GM19240 (cell line): ENCODE results near the gene ZNF160.
"Not testable (repeated sequence)": the region's sequence is repeated elsewhere in the genome, so short reads cannot be mapped to it uniquely, and the experiment has no call there.

Experiments used
- DNase-seq: peaks from one replicate; pipeline ENCODE4 v3.0.0; 2011; ENCODE audit warnings: low spot score; ENCODE audit not compliant: insufficient read length

Gene ZNF160

DNA sequence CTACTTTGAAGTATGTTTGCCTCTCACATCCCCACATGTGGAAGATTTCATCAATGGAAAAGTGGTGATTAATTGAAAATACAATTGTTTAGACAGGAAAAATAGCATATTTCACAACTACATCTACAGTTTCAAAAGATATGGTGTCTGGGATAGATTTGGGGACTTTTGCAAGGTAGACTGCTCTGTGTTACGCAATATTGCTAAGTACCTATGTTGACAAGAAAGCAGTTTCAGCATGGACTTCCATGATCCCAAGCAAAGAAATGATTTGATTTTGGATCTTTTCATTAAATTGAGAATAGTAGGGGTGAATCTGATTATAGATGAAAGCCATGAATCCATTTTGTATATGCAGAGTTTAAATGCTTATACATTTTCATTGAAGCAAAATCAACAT is 10.5 kb downstream of the ZNF160 start:
- DNase-seq = no peak

- DNase-seq = no peak
These were observed 11.6 kb downstream of the ZNF160 start for GRCh38 chr19:53091413-53092254.

- no peak for DNase-seq
These were observed 15.1 kb downstream of the ZNF160 start for GRCh38 chr19:53088091-53088490.

DNA sequence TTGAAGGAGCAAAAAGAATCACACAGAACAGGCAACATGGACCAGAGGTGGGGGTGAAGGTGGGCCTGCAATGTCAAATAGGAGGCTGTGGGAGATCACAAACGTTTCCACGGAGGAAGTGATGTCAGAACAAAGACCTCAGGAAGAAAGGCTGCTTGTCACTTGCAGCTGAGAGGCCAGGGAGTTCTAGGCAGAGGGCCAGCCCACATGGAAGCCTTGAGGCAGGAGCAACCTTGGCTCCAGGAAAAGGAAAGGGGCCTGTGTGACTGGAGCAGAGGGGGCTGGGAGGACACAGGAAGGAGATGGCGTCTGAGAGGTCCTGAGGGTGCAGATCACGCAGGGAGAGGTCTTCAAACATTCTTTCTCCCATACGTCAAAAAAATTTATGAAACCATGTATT is 16.3 kb downstream of the ZNF160 start:
- DNase-seq = no peak

DNA sequence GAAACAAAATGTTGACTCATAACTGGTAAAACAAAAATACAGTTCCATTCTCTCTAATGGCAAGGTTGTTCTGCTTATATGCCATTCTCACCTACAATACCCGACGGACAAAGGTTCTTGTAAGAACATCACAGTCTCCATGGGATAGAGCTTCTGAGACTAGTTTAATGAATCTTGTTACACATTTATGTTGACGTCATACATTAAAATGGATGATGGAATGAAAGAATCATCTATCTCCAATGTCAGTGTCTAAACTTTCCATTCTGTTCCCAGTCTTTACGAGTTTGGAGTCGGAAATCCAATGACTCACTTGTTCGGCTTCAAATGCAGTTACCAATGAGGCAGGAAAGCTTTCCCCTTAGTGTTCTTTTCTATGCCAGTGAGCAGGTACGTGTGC is 17.7 kb downstream of the ZNF160 start:
- DNase-seq = no peak

GRCh38 chr19:53082929-53083328 is 20.3 kb downstream of the ZNF160 start:
- no peak for DNase-seq

- no peak for DNase-seq
These were observed 23.8 kb downstream of the ZNF160 start for GRCh38 chr19:53079313-53079924.

DNA sequence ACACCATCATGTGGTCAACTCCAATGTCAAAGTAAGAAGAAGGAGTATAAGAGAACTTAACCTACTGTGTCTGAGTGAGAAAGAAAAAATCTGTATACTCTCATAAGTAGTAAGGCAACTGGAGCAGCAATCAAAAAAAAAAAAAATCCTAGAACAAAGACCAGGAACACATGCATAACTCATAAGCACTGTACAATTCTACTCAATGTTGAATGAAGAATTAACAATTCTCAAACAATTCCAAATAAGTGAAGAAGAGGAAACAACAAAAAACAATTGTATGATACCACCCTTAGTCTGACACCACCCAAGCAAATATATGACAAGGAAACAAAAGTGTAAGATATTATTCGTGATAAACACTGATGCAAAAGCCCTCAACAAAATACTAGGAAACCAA is 24.6 kb downstream of the ZNF160 start:
- DNase-seq = no peak

DNA sequence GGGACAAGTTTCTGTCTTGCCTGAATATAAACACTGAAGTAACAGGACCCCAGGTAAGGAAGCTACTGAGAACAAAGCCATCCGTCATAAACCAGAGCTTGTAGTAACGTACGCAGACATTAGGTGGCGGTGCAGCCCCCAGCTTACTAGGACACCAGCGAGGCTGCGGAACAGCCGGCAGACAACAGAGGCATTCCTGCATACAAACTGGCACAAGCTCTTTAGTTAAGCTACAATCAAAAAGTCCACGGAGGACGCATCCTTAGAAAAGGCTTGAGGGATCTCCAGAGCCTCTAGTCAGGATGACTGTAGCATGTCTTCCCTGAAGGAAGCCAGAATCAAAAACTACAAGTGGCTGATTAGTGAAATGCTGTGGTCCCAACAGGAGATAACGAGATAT is 26.2 kb downstream of the ZNF160 start:
- DNase-seq = no peak

DNA sequence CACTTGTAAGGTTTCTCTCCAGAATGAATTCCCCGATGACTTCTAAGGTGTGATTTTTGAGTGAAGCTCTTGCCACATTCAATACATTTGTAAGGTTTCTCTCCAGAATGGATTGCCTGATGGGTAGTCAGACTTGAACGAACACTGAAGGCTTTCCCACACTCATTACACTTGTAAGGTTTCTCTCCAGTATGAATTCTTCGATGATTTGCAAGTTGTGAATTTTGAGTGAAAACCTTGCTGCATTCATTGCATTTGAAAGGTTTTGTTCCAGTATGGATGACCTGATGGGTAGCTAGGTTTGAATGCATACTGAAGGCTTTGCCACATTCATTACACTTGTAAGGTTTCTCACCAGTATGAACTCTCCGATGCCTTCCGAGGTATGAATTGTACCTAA is 34.4 kb downstream of the ZNF160 start:
- DNase-seq = no peak

- no peak for DNase-seq
These were observed 35.0 kb downstream of the ZNF160 start for GRCh38 chr19:53068199-53068598.

DNA sequence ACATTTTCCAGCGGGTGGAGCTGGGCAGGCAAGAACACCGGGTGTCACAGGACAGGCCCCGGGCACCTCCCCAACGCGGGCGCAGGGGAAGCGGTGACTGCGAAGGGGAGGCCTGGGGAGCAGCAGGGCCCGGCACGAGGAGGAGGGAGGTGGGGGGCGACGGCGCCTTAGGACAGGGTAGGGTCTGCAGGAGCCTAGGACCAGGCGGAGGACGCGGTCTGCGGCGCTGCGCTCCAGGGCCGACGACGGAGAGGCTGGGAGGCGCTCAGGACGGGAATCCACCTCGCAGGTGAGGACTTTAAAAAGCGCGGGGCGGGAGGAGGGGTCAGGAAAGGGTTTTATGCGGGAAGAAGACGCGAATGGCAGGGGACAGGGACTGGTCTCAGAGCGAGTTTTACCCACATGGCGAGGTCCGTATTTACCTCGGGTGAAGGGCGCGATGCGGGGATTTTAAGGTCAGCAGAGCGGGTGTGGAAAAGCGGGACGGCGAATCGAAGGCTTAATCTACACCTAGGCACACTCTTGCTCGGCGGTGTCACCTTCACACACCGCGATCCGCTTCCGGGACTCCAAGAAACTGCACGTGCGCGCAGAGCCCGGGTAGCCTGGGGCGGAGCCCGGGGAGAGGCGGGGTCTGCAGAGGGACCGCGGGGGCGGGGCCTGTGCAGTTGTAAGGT is 45.2 kb downstream of the ZNF160 start:
- no peak for DNase-seq

DNA sequence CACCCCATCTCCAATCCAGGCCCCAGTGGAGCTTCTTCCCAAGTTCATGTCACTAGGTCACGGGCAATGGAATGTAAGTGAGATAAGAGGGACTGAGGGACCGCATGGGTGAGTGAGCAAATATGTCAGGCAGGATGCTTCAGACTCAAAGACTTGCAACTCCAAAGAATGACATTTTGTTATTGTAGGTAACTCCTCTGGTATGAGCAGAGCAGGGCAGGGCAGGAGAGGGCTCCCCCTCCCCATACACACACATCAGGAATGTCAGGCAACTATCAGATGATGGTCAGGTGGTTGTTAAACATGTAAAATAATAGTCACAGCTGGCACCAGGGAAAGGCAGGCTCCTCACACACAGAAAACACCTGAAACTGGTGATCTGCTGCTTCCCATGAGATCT is 48.1 kb downstream of the ZNF160 start:
- DNase-seq = no peak

- no peak for DNase-seq
These were observed 55.8 kb downstream of the ZNF160 start for GRCh38 chr19:53047379-53047778.

DNA sequence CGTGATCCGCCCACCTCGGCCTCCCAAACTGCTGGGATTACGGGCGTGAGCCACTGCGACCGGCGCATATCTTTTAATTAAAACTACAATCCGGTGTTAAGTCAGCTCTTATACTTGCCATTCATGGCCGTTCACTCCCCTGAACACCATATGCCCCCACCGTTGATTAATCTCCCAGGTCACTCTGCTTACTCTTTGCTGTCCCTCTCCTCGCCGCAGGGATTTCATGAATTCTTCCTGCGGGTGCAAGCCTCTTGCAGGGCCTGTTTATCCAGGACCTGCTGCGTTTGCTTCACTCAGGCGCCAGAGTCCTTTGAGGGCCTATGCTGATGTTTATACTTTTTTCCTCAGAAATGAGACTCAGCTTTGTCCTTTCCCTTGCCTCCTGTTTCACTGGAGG is 57.7 kb downstream of the ZNF160 start:
- DNase-seq = no peak

DNA sequence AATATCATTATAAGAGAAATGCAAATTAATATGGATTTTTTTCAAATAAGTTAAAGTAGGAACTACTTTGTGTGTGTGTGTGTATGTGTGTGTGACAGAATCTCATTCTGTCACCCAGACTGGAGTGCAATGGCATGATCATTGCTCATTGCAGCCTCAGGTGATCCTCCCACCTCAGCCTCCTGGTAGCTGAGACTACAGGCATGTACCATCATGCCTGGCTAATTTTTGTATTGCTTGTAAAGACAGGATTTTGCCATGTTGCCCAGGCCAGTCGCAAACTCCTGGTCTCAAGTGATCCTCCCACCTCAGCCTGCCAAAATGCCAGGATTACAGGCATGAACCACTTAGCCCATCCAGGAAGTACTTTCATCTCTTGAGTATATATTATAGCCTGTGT is 61.9 kb downstream of the ZNF160 start:
- DNase-seq = no peak

DNA sequence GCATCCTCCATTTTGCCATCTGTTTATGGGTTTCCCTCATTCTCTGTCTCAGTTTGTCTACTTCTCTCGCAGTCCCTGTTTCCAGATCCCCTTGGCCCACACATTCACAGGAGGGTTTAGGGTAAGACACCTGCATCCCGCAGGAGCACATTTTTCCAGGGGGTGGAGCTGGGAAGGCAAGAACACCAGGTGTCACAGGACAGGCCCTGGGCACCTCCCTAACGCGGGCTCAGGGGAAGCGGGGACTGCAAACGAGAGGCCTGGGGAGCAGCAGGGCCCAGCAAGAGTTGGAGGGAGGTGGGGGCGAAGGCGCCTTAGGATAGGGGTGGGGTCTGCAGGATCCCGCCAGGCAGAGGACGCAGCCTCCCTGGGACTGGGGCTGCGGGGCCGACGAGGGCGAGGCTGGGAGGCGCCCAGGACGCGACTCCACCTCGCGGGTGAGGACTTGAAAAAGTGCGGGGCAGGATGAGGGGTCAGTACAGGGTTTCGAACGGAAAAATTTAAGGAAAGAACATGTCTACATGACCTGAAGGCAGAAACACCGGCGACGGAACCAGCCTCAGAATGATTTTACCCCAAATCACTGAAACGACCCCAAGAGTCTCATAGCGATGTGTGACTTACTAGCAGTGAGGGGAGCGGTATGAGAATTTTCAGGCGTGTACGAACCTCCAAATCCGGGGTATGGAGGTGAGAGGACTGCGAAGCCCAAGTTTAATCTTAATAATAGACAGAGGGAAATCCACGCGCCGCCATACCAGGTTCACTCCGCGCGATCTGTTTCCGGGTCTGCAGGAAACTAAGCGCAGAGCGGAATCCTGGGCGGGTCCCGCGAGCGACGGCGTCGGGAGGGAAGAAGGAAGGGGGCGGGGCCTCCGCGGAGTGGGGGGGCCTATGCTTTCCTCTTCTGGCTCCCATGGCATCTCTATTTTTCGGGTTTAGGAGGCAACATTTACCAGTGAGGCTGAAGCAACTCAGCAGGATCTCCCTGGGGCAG is 65.8 kb downstream of the ZNF160 start:
- DNase-seq = no peak

DNA sequence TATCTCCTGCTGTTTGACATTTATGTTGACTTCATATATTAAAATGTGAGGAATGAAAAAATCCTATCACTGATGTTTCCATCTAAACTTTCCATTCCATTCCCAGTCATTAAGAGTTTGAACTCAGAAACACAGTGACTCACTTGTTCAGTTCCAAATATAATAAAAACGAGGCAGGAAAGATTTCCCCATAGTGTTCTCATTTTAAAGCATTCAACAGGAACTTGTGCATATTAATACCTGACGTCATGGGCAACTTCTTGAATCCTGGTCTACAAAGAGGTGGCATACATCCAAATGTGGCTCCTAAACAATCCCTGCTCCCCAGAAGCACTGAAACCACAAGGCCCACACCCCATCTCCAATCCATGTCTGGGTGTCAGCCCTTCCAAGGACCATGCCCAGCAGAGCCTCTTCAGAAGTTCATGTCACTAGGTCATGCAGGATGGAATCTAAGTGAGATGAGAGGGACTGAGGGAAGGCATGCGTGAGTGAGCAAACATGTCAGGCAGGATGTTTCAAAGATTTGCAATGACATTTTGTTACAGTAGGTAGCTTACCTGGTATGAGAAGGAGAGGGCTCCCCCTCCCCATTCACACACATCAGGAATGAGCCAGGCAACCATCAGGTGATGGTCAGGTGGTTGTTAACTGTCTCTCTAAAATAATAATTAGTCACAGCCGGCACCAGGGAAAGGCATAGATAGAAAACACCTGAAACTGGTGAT is 68.1 kb downstream of the ZNF160 start:
- DNase-seq = no peak

DNA sequence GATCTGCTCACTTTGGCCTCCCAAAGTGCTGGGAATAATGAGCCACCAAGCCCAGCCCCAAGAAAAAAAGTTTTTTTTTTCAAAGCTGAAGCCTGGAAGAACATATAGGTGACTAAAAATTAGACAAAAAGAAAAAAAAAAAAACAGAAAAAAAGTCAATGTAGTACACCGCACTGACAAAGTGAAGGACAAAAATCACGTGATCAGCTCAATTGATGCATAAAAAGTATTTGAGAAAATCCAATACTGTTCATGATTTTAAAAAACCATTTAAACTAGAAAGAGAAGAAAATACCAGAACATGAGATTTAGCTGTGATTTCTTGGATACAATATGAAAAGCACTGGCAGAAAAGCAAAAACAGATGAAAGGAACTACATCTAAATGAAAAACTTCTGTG is 69.2 kb downstream of the ZNF160 start:
- no peak for DNase-seq

DNA sequence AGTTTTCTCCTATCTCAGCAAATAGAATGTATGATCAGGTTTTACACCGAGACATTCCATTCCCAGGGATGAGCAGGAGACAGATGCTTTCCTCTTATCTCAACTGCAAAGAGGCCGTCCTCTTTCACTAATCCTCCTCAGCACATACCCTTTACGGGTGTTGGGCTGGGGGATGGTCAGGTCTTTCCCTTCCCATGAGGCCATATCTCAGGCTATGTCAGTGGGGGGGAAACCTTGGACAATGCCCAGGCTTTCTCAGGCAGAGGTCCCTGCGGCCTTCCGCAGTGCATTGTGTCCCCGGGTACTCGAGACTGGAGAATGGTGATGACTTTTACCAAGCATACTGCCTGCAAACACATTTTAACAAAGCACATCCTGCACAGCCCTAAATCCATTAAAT is 74.9 kb downstream of the ZNF160 start:
- not testable (repeated sequence) for DNase-seq

GRCh38 chr19:53019684-53020083 is 83.5 kb downstream of the ZNF160 start:
- DNase-seq = no peak
